Subcutaneous adipose tissue (tissue), 4 donors: ENCODE data around the gene MYEOV. TPM values are rescaled to one million over a fixed set of nuclear protein-coding genes. Genes with fewer than 3 reads are reported as not detected.

Experiments
- total RNA-seq, 4 donors: library from RNA; depleted of rRNA; stranded (reverse); fragments of >200 nt; gene quantifications; one replicate each; pipeline ENCODE4 v1.1.0, GENCODE V29; 2016
- TF ChIP-seq, protein P1 (sequence below): fragments of 450-650 bp; IDR thresholded peaks from one replicate; pipeline ENCODE4 v1.5.1; 2016; ENCODE audit warnings: low read depth, mild to moderate bottlenecking, control low read depth, antibody characterized with exemption, moderate library complexity

MYEOV gene
- total RNA-seq, 4 donors from 2014 or later: 21.4 to 57.9 (median 39.2) TPM

DNA sequence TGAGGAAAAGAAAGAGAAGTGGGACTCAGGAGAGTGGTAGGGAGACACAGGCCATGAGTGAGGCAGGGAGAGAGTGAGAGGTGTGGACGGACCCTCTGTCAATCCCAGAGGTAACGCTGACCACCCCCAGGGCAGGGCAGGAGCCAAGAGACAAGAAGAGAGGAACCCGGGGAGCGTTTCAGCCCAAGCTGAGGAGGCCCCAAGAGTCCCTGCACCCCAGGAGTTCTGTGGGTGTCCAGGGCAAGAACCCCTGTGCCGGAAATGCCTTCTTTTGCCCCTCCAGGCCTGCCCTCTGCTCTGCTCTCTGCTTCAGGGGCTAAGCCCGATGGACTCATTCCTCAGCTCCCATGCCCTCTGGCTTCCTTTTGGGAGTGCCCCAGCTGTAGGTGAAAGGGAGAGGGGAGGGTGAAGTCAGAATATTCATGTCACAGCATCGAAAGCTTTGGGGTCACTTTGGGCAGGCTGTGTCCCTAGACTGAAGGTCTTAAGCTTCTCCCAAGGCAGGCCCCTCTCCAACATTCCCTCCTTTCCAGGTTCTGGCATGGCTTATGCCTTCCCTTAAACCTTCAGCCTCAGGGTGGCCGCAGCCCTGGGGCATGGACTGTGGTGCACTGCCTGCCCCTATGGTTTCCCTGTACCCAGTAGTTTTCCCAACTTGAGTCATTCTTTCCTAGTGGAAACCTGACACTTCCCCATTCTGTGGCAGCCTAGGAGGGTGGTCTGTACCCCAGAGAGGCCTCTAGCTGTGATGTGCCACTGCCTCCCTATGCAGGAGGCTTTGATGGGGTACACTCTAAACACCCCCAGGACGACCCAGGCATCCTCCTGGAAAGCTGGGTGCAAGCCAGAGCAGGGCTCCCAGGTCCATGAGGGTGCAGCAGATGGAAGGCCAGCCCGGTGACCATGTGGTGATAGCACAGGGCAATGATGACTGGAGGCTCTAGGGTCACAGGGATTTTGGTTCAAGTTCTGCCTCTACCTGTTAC, 27.1 kb downstream of the MYEOV start:
- TF ChIP-seq, protein P1, sequence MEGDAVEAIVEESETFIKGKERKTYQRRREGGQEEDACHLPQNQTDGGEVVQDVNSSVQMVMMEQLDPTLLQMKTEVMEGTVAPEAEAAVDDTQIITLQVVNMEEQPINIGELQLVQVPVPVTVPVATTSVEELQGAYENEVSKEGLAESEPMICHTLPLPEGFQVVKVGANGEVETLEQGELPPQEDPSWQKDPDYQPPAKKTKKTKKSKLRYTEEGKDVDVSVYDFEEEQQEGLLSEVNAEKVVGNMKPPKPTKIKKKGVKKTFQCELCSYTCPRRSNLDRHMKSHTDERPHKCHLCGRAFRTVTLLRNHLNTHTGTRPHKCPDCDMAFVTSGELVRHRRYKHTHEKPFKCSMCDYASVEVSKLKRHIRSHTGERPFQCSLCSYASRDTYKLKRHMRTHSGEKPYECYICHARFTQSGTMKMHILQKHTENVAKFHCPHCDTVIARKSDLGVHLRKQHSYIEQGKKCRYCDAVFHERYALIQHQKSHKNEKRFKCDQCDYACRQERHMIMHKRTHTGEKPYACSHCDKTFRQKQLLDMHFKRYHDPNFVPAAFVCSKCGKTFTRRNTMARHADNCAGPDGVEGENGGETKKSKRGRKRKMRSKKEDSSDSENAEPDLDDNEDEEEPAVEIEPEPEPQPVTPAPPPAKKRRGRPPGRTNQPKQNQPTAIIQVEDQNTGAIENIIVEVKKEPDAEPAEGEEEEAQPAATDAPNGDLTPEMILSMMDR: no peak

DNA sequence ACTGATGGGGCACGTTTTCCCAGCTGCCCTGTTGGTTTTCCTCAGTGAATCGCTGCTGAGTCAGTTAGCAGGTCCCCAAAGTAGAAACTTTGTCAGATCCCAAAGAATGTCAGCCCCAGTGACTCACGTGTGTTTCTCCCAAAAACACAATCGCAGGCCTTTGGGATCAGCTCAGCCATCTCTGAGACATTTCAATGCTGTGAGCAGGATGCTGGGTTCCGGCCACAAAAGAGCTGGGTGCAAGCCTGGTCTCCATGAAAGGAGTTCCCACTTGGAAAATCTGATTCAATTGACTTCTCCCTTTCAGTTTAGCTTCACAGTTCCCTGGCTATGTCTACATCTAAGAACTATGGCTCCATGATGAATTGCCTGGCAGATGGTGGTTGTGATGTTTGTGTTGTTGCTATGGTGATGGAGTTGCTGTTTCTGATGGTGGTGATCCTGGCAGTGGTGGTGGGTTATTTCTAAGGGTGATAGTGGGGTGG, 28.0 kb downstream of the MYEOV start:
- TF ChIP-seq, protein P1: no peak

DNA sequence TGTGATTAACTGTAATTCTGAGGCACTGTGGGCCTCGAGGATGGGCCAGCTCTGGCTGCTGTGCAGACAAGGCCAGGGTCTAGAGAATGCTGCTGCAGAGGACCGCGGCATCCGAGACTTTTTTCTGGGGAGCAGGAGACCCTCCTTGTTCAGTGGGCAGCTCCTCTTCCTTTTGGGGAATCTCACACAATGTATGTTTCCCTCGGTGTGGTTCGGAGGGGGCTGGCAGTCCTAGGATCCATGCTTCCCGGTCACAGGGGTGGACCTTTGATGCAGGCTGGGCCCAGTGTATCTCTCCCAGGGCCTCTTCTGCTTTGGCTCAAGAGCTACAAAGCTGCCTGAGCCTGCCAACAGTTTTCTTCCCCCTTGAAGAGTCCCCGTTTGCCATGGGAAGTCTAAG, 31.5 kb downstream of the MYEOV start:
- TF ChIP-seq, protein P1: no peak

DNA sequence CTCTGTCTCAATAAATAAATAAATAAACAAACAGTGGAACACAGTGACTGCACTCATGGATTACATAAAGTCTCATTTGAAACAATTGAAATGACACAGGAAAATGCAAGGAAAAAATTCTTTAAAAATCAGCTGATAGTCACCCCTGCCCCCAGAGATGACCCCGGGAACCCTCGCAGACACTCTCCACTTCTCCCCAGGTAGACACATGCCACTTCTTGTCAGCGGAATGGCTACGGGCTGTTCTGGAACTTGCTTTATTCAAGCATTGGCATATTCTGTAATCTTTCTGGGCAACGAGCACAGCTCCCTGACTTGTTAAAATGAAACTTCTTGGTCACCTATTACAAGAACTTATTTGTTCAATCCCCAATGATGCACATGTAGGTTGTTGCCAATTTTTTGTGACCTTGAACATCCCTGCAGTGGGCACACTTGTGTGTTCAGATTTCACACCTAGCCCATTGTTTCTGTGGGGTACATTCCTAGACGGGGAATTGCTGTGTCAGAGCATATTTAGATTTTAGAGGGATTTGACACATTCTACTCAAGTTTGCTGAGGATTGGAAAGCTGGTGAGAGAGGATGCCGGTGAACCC, 32.8 kb downstream of the MYEOV start:
- TF ChIP-seq, protein P1: no peak

DNA sequence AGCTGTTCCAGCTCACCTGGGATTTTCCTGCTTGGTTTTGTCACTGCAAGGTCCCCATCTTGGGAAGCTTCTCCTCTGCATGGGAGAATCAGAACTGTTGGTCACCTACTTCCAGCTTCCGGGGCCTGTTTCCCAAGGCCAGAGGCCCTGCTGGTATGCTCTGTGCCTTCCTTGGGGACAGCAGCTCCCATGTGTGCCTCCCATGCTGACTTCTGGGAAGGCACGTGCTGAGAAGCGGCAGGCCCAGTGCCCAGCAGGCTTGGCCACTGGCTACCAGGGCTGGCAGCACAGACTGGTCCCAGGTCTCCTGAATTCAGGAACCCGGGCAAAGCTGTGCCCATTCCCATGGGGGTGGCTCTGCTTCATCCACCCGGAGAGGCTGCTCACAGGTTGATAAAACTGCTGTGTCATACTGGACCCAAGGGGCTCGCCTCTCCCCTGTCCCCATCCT, 33.8 kb downstream of the MYEOV start:
- TF ChIP-seq, protein P1: no peak

DNA sequence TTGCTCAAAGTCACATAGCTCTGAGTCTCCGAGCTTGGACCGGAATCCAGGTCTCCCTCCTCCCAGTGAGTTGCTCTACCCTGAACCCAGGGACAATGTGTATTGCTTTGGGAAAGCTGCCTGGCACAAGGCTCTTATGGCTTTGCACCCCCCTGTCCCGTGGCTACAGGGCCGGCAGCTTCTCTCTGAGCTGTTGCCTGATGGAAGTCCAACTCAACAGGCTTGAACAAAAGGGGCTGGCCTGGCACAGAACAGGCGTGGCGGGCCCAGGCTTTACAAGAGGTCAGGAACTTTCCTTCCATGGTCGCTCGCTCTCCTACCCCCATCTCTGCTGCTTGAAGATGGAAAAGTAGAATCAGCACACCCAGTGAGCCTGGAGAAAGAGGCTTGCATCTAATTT, 34.3 kb downstream of the MYEOV start:
- TF ChIP-seq, protein P1: no peak

DNA sequence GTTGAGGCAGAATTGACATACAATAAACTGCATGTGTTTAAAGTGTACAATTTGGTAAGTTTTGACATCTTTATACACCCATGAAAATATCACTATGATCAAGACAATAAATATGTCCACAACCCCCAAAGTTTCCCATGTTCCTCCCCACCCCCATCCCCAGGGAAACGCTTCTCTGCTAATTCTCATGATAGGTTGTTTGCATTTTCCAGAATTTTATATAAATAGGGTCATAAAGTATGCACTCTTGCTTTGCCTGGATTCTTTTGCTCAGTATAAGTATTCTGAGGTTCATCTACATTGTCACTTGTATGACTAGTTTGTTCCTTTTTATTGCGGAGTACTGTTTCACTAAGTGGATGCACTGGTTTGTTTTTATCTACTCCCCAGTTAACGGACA, 35.6 kb downstream of the MYEOV start:
- TF ChIP-seq, protein P1: no peak
